Lung (tissue), 12 donors: ENCODE results near the gene CCDC112. TPM values are rescaled to one million over a fixed set of nuclear protein-coding genes. Genes with fewer than 3 reads are reported as not detected.

Source experiments
- ATAC-seq: fragments of 200-7000 bp; cut with Tn5 transposase; one replicate; pipeline ENCODE4 v1.9.1; 2020; ENCODE audit warnings: moderate number of reproducible peaks; ENCODE audit not compliant: insufficient read depth, low FRiP score
- DNase-seq, 3 donors: peaks; one replicate each; pipeline ENCODE4 v3.0.0-alpha.2; 2013 to 2017
- H3K27ac ChIP-seq, 2 donors: one replicate each; pipeline ENCODE4 v1.5.1; 2013; ENCODE audit warnings: mild to moderate bottlenecking in 2 of 2, moderate library complexity in 2 of 2, control low read depth in 1 of 2, inconsistent platforms in 1 of 2, low read depth in 1 of 2, low read length in 1 of 2
- H3K27me3 ChIP-seq, 3 donors: one replicate each; pipeline ENCODE4 v1.5.1; 2013; ENCODE audit warnings: low read length in 2 of 3; ENCODE audit not compliant: control insufficient read depth in 3 of 3, insufficient read depth in 3 of 3
- H3K36me3 ChIP-seq, 4 donors: one replicate each; pipeline ENCODE4 v1.5.1; 2013; ENCODE audit warnings: low read length in 4 of 4, mild to moderate bottlenecking in 1 of 4, moderate library complexity in 1 of 4; ENCODE audit not compliant: control insufficient read depth in 4 of 4, insufficient read depth in 4 of 4
- H3K4me1 ChIP-seq, 5 donors: one replicate each; pipeline ENCODE4 v1.5.1; 2013; ENCODE audit warnings: low read length in 5 of 5, mild to moderate bottlenecking in 2 of 5, moderate library complexity in 1 of 5; ENCODE audit not compliant: control insufficient read depth in 5 of 5, insufficient read depth in 5 of 5
- H3K4me3 ChIP-seq: one replicate; pipeline ENCODE4 v1.5.1; 2013; ENCODE audit warnings: mild to moderate bottlenecking, control low read depth, moderate library complexity
- H3K9ac ChIP-seq, 2 donors: one replicate each; pipeline ENCODE4 v1.5.1; 2013; ENCODE audit warnings: low read length in 2 of 2, control low read depth in 1 of 2; ENCODE audit not compliant: insufficient read depth in 1 of 2
- H3K9me3 ChIP-seq, 4 donors: one replicate each; pipeline ENCODE4 v1.5.1; 2013; ENCODE audit warnings: low read length in 3 of 4, mild to moderate bottlenecking in 1 of 4, moderate library complexity in 1 of 4; ENCODE audit not compliant: control insufficient read depth in 4 of 4, insufficient read depth in 3 of 4
- WGBS, 2 donors: extraction: QIAGEN DNeasy Blood & Tissue Kit; methylation state at CpG; one replicate each; pipeline ENCODE4 v1.1.7; 2013; 5-methylcytosine and 5-hydroxymethylcytosine counted together
- polyA plus RNA-seq, 2 donors: library from polyadenylated mRNA; stranded (reverse); fragments of 200-250 nt; gene quantifications; one replicate each; pipeline ENCODE4 v1.2.1, GENCODE V29; 2013
- total RNA-seq, 2 donors: library from RNA; depleted of rRNA in 1 of 2; stranded (reverse); fragments of >200 nt in 1 of 2; gene quantifications; one replicate each; pipeline ENCODE4 v1.2.1, GENCODE V29; 2014 to 2021
- TF ChIP-seq, protein P1 (sequence below): IDR thresholded peaks from 2 replicates; pipeline ENCODE4 v1.5.1; 2012; ENCODE audit warnings: mild to moderate bottlenecking; ENCODE audit errors: control extremely low read depth, extremely low read depth
- donor health status: control.
- donor health status: control.
- donor health status: Bipolar disorder and iron deficiency.
- donor health status: healthy.
- donor health status: DM: yes; HTN: yes; CAD: no.

Gene CCDC112
- total and polyA plus RNA-seq, 4 donors, result 3.5 to 9.9 (median 6.8) TPM

DNA sequence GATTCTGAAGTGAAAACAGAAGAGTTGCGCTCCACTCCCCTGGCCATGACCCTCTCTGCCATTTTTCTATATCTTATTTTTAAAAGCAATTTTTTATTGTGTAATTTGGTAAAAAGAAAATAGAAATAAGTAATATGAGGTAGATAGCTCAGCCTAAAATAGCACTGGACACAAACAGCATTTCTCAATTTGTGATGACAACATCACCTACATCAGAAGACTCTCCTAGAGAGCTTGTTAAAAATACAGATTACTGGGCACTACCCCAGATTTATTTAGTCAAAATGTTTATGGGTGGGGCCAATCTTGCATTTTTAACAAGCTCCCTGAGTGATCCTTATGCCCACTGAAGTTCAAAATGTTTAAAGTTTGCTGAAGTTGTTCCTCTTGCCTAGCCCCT is 40.5 kb upstream of the CCDC112 start:
- no peak overlapping the region for H3K4me3 ChIP-seq
- DNase-seq (no peak), ATAC-seq (no peak)
- H3K4me1 ChIP-seq, result no peaks in the 10 kb centered on the region
- H3K9ac ChIP-seq, result no peak overlapping the region
- WGBS, 2 donors, result 98 to 99% methylated on average over 1 of the region's 1 CpG
- H3K27me3 ChIP-seq, result no peaks in the 10 kb centered on the region
- no peak overlapping the region for H3K27ac ChIP-seq
- no peaks in the 10 kb centered on the region for H3K9me3 ChIP-seq
- no peaks in the 10 kb centered on the region for H3K36me3 ChIP-seq
- TF ChIP-seq, protein P1, sequence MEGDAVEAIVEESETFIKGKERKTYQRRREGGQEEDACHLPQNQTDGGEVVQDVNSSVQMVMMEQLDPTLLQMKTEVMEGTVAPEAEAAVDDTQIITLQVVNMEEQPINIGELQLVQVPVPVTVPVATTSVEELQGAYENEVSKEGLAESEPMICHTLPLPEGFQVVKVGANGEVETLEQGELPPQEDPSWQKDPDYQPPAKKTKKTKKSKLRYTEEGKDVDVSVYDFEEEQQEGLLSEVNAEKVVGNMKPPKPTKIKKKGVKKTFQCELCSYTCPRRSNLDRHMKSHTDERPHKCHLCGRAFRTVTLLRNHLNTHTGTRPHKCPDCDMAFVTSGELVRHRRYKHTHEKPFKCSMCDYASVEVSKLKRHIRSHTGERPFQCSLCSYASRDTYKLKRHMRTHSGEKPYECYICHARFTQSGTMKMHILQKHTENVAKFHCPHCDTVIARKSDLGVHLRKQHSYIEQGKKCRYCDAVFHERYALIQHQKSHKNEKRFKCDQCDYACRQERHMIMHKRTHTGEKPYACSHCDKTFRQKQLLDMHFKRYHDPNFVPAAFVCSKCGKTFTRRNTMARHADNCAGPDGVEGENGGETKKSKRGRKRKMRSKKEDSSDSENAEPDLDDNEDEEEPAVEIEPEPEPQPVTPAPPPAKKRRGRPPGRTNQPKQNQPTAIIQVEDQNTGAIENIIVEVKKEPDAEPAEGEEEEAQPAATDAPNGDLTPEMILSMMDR, result no peak

DNA sequence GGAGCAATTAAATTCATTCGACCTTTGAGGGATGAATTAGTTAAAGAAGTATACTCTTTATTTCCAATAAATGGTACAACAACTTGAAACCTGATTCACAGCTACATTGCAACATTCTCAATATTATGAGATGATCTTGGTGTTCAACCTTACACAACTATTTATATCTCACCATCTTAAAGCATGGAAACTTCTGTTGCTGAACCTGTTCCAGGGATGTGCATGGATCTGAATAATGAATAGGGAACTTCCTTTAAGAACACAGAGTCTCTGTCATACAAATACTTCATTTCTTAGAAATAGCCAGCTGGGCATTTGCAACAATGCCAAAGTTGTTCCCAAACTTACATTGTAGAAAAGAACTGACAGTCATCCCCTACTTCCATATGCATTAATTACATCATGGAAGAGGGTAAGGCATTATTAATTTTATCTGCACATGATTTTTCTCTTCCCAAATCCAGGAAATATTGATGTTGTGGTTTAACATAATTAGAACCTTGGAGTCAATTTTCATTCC is 39.8 kb upstream of the CCDC112 start:
- TF ChIP-seq, protein P1, result no peak
- Histone ChIP-seq H3K4me1 (no peaks in the 10 kb centered on the region), H3K36me3 (no peaks in the 10 kb centered on the region), H3K9me3 (no peaks in the 10 kb centered on the region), H3K9ac (no peak overlapping the region), H3K4me3 (no peak overlapping the region), H3K27me3 (no peaks in the 10 kb centered on the region), H3K27ac (no peak overlapping the region)
- ATAC-seq (no peak), DNase-seq (no peak)
- 89 to 95% methylated on average over 1 of the region's 1 CpG for WGBS, 2 donors

DNA sequence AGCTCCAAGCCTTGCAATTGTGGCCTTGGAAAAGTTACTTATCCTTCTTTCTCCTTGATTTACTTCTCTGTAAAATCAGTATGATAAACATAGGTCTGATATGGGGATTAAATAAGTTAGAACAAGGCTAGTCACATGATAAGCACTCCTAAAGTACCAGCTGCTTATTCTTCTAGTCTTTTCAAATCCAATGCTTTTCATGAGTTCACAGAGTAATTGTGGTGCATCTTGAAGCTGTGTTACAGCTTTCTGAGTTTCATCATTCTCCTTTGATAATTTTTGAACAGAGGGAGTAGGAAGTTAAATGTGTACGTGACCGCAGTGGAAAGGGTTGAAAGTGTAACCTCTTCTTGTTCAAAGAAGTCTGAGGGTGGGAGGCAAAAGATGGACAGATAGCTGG is 38.8 kb upstream of the CCDC112 start:
- DNase-seq (no peak), ATAC-seq (no peak)
- no peak overlapping the region for H3K9ac ChIP-seq
- H3K27me3 ChIP-seq, result no peaks in the 10 kb centered on the region
- H3K4me1 ChIP-seq, result no peaks in the 10 kb centered on the region
- 90 to 92% methylated on average over 2 of the region's 2 CpGs for WGBS, 2 donors
- H3K36me3 ChIP-seq, result no peaks in the 10 kb centered on the region
- TF ChIP-seq, protein P1, result no peak
- H3K9me3 ChIP-seq, result no peaks in the 10 kb centered on the region
- no peak overlapping the region for H3K27ac ChIP-seq
- no peak overlapping the region for H3K4me3 ChIP-seq

DNA sequence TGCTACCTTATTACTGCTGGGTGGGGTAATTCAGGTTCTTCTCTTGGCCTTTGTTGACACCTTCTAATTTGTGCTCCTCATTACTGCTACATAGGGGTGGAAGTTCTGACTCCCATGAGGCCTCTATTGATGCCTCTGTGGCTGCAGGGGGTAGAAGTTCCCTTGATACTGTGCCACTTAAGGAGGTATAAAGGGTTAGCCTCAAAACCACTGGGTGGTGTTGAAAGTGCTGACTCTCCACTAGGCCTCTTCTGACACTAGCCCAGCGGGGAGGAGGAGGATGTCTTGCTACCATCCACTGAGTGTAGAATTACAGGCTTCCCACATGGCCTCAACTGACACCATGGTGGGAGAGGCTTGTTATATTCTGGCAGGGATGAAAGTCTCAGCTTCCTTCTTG is 36.7 kb upstream of the CCDC112 start:
- 79 to 93% methylated on average over 1 of the region's 1 CpG for WGBS, 2 donors
- H3K27ac ChIP-seq, result no peak overlapping the region

More for the DNA sequence above, 36.7 kb upstream of the CCDC112 start:
- Histone ChIP-seq H3K4me1 (no peaks in the 10 kb centered on the region), H3K27me3 (no peaks in the 10 kb centered on the region), H3K9ac (no peak overlapping the region), H3K4me3 (no peak overlapping the region), H3K36me3 (no peaks in the 10 kb centered on the region), H3K9me3 (no peaks in the 10 kb centered on the region)
- DNase-seq (no peak), ATAC-seq (no peak)
- TF ChIP-seq, protein P1, result no peak
